HCT116 (cell line): ENCODE results near the gene SMIM36.
"Not testable (repeated sequence)": the region's sequence is repeated elsewhere in the genome, so short reads cannot be mapped to it uniquely, and the experiment has no call there.

Experiments used
- JUND ChIP-seq: IDR thresholded peaks from 2 replicates; pipeline ENCODE4 v1.6.1; 2012
- MAX ChIP-seq: IDR thresholded peaks from 2 replicates; pipeline ENCODE4 v1.6.1; 2012
- POLR2A ChIP-seq: IDR thresholded peaks from 2 replicates; pipeline ENCODE4 v1.7.0; 2011; ENCODE audit warnings: borderline replicate concordance; ENCODE audit not compliant: insufficient read depth, insufficient read length; ENCODE audit errors: extremely low read depth
- RAD21 ChIP-seq: IDR thresholded peaks from 2 replicates; pipeline ENCODE4 v1.6.1; 2012; ENCODE audit warnings: low read depth, mild to moderate bottlenecking
- SIN3A ChIP-seq: IDR thresholded peaks from 2 replicates; pipeline ENCODE4 v1.6.1; 2012; ENCODE audit warnings: low read depth
- SP1 ChIP-seq: IDR thresholded peaks from 2 replicates; pipeline ENCODE4 v1.6.1; 2012; ENCODE audit warnings: low read depth
- ZBTB33 ChIP-seq: IDR thresholded peaks from 2 replicates; pipeline ENCODE4 v1.6.1; 2011; ENCODE audit warnings: mild to moderate bottlenecking, low read length, moderate library complexity; ENCODE audit not compliant: insufficient replicate concordance; ENCODE audit errors: extremely low read depth

GRCh38 chr17:55465771-55466170 lies 45.5 kb downstream of the SMIM36 start:
- not testable (repeated sequence) for TF ChIP-seq POLR2A, SP1, MAX, RAD21, JUND, SIN3A, ZBTB33
